MCF 10A (cell line): ENCODE data around the gene C1QTNF1. TPM values are rescaled to one million over a fixed set of nuclear protein-coding genes. Genes with fewer than 3 reads are reported as not detected.

Experiments
- BruUV-seq: library from RNA; stranded (reverse); fragments of 400-500 nt; replicated peaks from 2 replicates; lab custom pipeline; 2021; lab: Mats Ljungman, UMichigan
- CTCF ChIA-PET: fragments of 300-600 bp; sonication (Branson Sonifier 250); formaldehyde crosslinking; extraction: SDS; loops from one replicate; lab custom pipeline; 2021; ENCODE audit warnings: antibody characterized with exemption, inconsistent platforms; lab: Yijun Ruan, JAX
- POLR2A ChIA-PET: fragments of 300-600, 350-650 bp; sonication (Branson Sonifier 250); formaldehyde crosslinking; extraction: SDS; loops from one replicate; lab custom pipeline; 2020; ENCODE audit warnings: antibody characterized with exemption, inconsistent platforms; lab: Yijun Ruan, JAX
- DNase-seq: peaks from one replicate; pipeline ENCODE4 v3.0.0-alpha.2; 2018; ENCODE audit not compliant: unreplicated experiment
- H3K27ac Mint-ChIP-seq: one replicate; pipeline ENCODE4 v1.8.0; 2022; ENCODE audit warnings: mild to moderate bottlenecking, low read depth, mixed read lengths; ENCODE audit not compliant: unreplicated experiment
- H3K27me3 Mint-ChIP-seq: one replicate; pipeline ENCODE4 v1.8.0; 2022; ENCODE audit warnings: mixed read lengths; ENCODE audit not compliant: insufficient read depth, unreplicated experiment
- H3K36me3 Mint-ChIP-seq: one replicate; pipeline ENCODE4 v1.8.0; 2022; ENCODE audit warnings: mild to moderate bottlenecking, moderate library complexity, mixed read lengths; ENCODE audit not compliant: insufficient read depth, unreplicated experiment
- H3K4me1 Mint-ChIP-seq: one replicate; pipeline ENCODE4 v1.8.0; 2022; ENCODE audit warnings: mixed read lengths; ENCODE audit not compliant: insufficient read depth, unreplicated experiment
- H3K4me3 Mint-ChIP-seq: one replicate; pipeline ENCODE4 v1.8.0; 2022; ENCODE audit warnings: mild to moderate bottlenecking, moderate library complexity, mixed read lengths; ENCODE audit not compliant: unreplicated experiment
- H3K9me3 Mint-ChIP-seq: one replicate; pipeline ENCODE4 v1.8.0; 2022; ENCODE audit warnings: mixed read lengths; ENCODE audit not compliant: unreplicated experiment
- CTCF ChIP-seq: fragments of 200-600 bp; IDR thresholded peaks from one replicate; pipeline ENCODE4 v1.8.0; 2022; ENCODE audit warnings: antibody characterized with exemption, mild to moderate bottlenecking; ENCODE audit not compliant: unreplicated experiment
- intact Hi-C: fragments of 100-400 bp; cut with micrococcal nuclease; formaldehyde crosslinking; loops from 2 replicates; pipeline ENCODE4 v1.14.1; 2022
- total RNA-seq: library from RNA; stranded (reverse); gene quantifications from 2 replicates; pipeline ENCODE4 v1.2.3, GENCODE V29; 2022

The C1QTNF1 gene
- total RNA-seq, 1 experiment from 2014 or later, result 3.0 TPM

GRCh38 chr17:79092567-79092966, 68.6 kb downstream of the C1QTNF1 start:
- H3K4me1 Mint-ChIP-seq, result no peaks in the 10 kb centered on the region
- no peaks in the 10 kb centered on the region for H3K9me3 Mint-ChIP-seq
- no peak overlapping the region for H3K4me3 Mint-ChIP-seq
- no peaks in the 10 kb centered on the region for H3K36me3 Mint-ChIP-seq
- no peak for DNase-seq
- no peak for TF ChIP-seq CTCF
- POLR2A ChIA-PET, result no interaction called here
- CTCF ChIA-PET, result interaction anchor here (1.0 to 19.7 kb wide), 3 partner anchors 96 to 308 kb away, joined by 3 to 273 read pairs (median 9); no protein-coding TSS in a partner anchor
- H3K27ac Mint-ChIP-seq, result no peak overlapping the region
- no TSS peak for BruUV-seq
- intact Hi-C loops, result no loop called here
- H3K27me3 Mint-ChIP-seq, result peaks cover 17% of the 10 kb centered on the region

DNA sequence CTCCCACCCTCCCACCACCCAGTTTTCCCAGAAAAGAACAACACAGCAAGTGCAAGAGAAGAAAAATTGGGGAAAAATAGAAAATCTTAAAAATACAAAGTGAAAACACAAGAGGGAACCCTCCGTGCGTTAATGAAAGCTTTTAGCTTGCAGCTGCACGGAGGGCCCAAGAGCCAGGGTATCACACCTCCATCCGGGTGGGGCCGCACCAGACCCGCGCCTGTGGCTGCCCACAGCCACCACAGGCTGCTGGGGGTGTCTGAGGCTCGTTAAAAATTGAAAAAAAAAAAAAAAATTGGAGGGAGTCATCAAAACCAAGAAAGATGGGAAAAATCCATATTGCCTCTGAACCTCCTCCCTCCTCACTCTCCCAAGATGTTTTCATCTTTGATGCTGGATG, 69.3 kb downstream of the C1QTNF1 start:
- TF ChIP-seq CTCF, result no peak
- Mint-ChIP-seq H3K36me3 (no peaks in the 10 kb centered on the region), H3K4me3 (no peak overlapping the region), H3K4me1 (no peaks in the 10 kb centered on the region), H3K9me3 (no peaks in the 10 kb centered on the region), H3K27me3 (peaks cover 24% of the 10 kb centered on the region), H3K27ac (no peak overlapping the region)
- no TSS peak for BruUV-seq
- intact Hi-C loops, result no loop called here
- no peak for DNase-seq
- POLR2A ChIA-PET, result no interaction called here
- CTCF ChIA-PET, result interaction anchor here (0.7 to 19.7 kb wide), 4 partner anchors 95 to 309 kb away, joined by 3 to 273 read pairs (median 6); no protein-coding TSS in a partner anchor

DNA sequence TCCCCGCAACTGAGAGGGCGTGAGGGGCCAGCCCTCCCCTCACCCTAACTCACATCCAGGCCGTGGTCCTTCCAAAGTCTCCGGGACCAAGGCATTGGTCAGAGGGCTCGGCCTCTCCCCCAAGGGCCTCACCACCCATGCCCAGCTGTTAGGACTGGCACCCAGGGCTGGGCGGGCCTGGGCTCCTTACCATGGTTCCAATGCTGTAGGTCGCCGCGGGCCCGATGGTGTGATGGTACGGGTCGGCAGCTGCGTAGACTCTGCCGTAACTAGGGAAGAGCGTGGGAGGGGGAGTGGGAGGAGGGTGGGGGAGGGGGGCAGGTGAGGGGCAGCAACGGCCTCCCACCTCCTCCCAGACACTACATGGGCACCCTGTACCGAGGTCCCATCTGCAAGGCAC, 70.3 kb downstream of the C1QTNF1 start:
- no TSS peak for BruUV-seq
- POLR2A ChIA-PET, result no interaction called here
- Mint-ChIP-seq H3K36me3 (no peaks in the 10 kb centered on the region), H3K4me3 (no peak overlapping the region), H3K4me1 (no peaks in the 10 kb centered on the region), H3K9me3 (no peaks in the 10 kb centered on the region), H3K27ac (no peak overlapping the region), H3K27me3 (peaks cover 34% of the 10 kb centered on the region)
- TF ChIP-seq CTCF, result no peak
- CTCF ChIA-PET, result interaction anchor here (0.6 to 19.7 kb wide), 5 partner anchors 12 to 307 kb away, joined by 3 to 273 read pairs (median 9); no protein-coding TSS in a partner anchor
- intact Hi-C loops, result no loop called here
- DNase-seq, result no peak

DNA sequence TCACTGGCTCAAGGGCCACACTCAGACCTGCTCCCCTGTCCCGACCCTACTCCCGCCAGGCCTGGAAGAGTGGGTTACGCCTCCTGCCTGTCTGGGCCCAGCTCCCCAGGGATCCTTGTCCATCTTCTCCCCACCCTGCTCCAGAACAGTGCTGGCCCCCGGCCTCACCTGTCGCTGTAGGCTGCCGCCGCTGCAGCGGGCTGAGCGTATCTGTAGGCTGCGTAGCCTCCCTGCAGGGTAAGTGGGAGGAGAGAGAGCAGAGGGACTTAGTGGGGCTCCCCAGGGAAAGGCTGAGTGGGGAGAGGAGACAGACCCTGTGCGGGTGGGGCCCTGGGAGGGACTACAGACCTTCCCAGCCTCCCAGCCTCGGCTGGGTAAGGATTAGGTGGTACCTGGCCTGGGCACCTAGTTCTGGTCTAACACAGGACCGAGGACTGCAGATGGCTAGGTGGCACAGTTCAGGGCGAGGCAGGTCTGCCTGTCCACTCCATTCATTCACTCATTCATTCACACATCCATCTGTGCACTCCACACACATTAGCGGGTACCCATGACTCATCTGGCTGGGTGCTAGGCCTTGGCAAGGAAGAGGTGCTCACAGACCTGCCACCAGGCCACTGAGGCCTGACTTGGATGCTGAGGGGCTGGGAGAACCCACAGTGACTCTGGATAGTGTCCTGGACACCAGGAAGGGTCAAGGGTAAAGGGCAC, 71.5 kb downstream of the C1QTNF1 start:
- intact Hi-C loops, result no loop called here
- Mint-ChIP-seq H3K4me3 (no peak overlapping the region), H3K36me3 (no peaks in the 10 kb centered on the region), H3K27me3 (peaks cover 46% of the 10 kb centered on the region), H3K9me3 (no peaks in the 10 kb centered on the region), H3K27ac (no peak overlapping the region), H3K4me1 (no peaks in the 10 kb centered on the region)
- POLR2A ChIA-PET, result no interaction called here
- DNase-seq, result peak; percentile 23
- CTCF ChIA-PET, result interaction anchor here (0.5 to 19.7 kb wide), 3 partner anchors 13 to 296 kb away, joined by 3 to 273 read pairs (median 4); no protein-coding TSS in a partner anchor
- TF ChIP-seq CTCF, result no peak
- no TSS peak for BruUV-seq
